Smooth muscle cell (in vitro differentiated cells): ENCODE measurements around the gene TRPM6. TPM values are rescaled to one million over a fixed set of nuclear protein-coding genes. Genes with fewer than 3 reads are reported as not detected.

ENCODE experiments used
- DNase-seq: peaks from one replicate; lab custom pipeline; 2025; ENCODE audit not compliant: unreplicated experiment; lab: John Stamatoyannopoulos, UW
- H2AFZ ChIP-seq: fragments of 200-600 bp; sonication (generic); 2 replicates; pipeline ENCODE4 v1.6.0; 2016; ENCODE audit warnings: antibody characterized with exemption, low read depth, mild to moderate bottlenecking
- H3F3A ChIP-seq: fragments of 200-600 bp; sonication (generic); 2 replicates; pipeline ENCODE4 v1.6.0; 2017; ENCODE audit warnings: antibody characterized with exemption, low read depth
- H3K27ac ChIP-seq: fragments of 200-600 bp; sonication (generic); 2 replicates; pipeline ENCODE4 v1.5.1; 2016; ENCODE audit warnings: low read depth, mild to moderate bottlenecking
- H3K27me3 ChIP-seq: fragments of 200-600 bp; sonication (generic); 2 replicates; pipeline ENCODE4 v1.6.1; 2016; ENCODE audit warnings: low read depth, mild to moderate bottlenecking
- H3K36me3 ChIP-seq: fragments of 200-600 bp; sonication (generic); 2 replicates; pipeline ENCODE4 v1.5.1; 2016; ENCODE audit warnings: low read depth
- H3K4me1 ChIP-seq: fragments of 200-600 bp; sonication (generic); 2 replicates; pipeline ENCODE4 v1.5.1; 2016; ENCODE audit warnings: low read depth
- H3K4me2 ChIP-seq: fragments of 200-600 bp; sonication (generic); 2 replicates; pipeline ENCODE4 v1.6.0; 2016; ENCODE audit warnings: mild to moderate bottlenecking
- H3K4me3 ChIP-seq: fragments of 200-600 bp; sonication (generic); 2 replicates; pipeline ENCODE4 v1.5.1; 2016; ENCODE audit warnings: mild to moderate bottlenecking
- H3K79me2 ChIP-seq: fragments of 200-600 bp; sonication (generic); 2 replicates; pipeline ENCODE4 v1.6.0; 2016; ENCODE audit warnings: low read depth, mild to moderate bottlenecking
- H3K9ac ChIP-seq: fragments of 200-600 bp; sonication (generic); 2 replicates; pipeline ENCODE4 v1.6.0; 2016; ENCODE audit warnings: low read depth
- H3K9me3 ChIP-seq: fragments of 200-600 bp; sonication (generic); replicated peaks from 2 replicates; pipeline ENCODE4 v1.5.1; 2016; ENCODE audit warnings: low read depth
- H4K20me1 ChIP-seq: fragments of 200-600 bp; sonication (generic); 2 replicates; pipeline ENCODE4 v1.6.0; 2016; ENCODE audit warnings: low read depth
- CTCF ChIP-seq: fragments of 200-600 bp; sonication (generic); IDR thresholded peaks from 2 replicates; pipeline ENCODE4 v1.5.1; 2017; ENCODE audit warnings: borderline replicate concordance, mild to moderate bottlenecking, antibody characterized with exemption; ENCODE audit not compliant: insufficient read depth, poor library complexity, severe bottlenecking
- WGBS: methylation state at CpG from one replicate; pipeline ENCODE4 v1.1.7; 2016; ENCODE audit warnings: low lambda C conversion rate; 5-methylcytosine and 5-hydroxymethylcytosine counted together
- polyA plus RNA-seq: library from polyadenylated mRNA; unstranded; fragments of >200 nt; fragmentation: Nextera tagmentation; extraction: Ambion mirVana; gene quantifications from 2 replicates; pipeline ENCODE4 v1.2.1, GENCODE V29; 2016
- total RNA-seq: library from RNA; depleted of rRNA; stranded (reverse); fragments of >200 nt; gene quantifications from 2 replicates; pipeline ENCODE4 v1.2.3, GENCODE V29; 2014

The TRPM6 gene
- total and polyA plus RNA-seq, 2 experiments from 2014 or later: 0.04 TPM; not detected in 1

- Histone ChIP-seq H3K27me3 (no peaks in the 10 kb centered on the region), H3K79me2 (no peaks in the 10 kb centered on the region), H3K4me1 (no peaks in the 10 kb centered on the region), H4K20me1 (no peaks in the 10 kb centered on the region), H3K27ac (no peak overlapping the region), H3K4me3 (no peak overlapping the region), H3K4me2 (no peak overlapping the region), H3F3A (no peaks in the 10 kb centered on the region), H3K36me3 (no peaks in the 10 kb centered on the region), H3K9me3 (no peaks in the 10 kb centered on the region), H2AFZ (no peak overlapping the region), H3K9ac (no peak overlapping the region)
- no peak for TF ChIP-seq CTCF
- DNase-seq: no peak
- WGBS: 84% methylated on average over 3 of the region's 3 CpGs
Measured at GRCh38 chr9:74920944-74921626, 33.4 kb upstream of the TRPM6 start.

GRCh38 chr9:74910036-74910435 is 22.3 kb upstream of the TRPM6 start:
- H2AFZ ChIP-seq: no peak overlapping the region
- no peak for TF ChIP-seq CTCF

GRCh38 chr9:74908665-74909064 is 20.9 kb upstream of the TRPM6 start:
- no peak overlapping the region for H3K4me2 ChIP-seq
- no peak overlapping the region for H3K4me3 ChIP-seq
- H2AFZ ChIP-seq: no peak overlapping the region
- H3K9me3 ChIP-seq: no peaks in the 10 kb centered on the region
- H3F3A ChIP-seq: no peaks in the 10 kb centered on the region
- no peak overlapping the region for H3K27ac ChIP-seq
- H3K9ac ChIP-seq: no peak overlapping the region
- no peaks in the 10 kb centered on the region for H3K36me3 ChIP-seq
- 93% methylated on average over 4 of the region's 4 CpGs for WGBS
- no peaks in the 10 kb centered on the region for H3K27me3 ChIP-seq
- DNase-seq: no peak
- no peaks in the 10 kb centered on the region for H3K4me1 ChIP-seq
- no peaks in the 10 kb centered on the region for H4K20me1 ChIP-seq
- no peaks in the 10 kb centered on the region for H3K79me2 ChIP-seq
- TF ChIP-seq CTCF: no peak

More at GRCh38 chr9:74910036-74910435, 22.3 kb upstream of the TRPM6 start:
- Histone ChIP-seq H3K36me3 (no peaks in the 10 kb centered on the region), H3K27ac (no peak overlapping the region), H3K4me2 (no peak overlapping the region), H4K20me1 (no peaks in the 10 kb centered on the region), H3K4me3 (no peak overlapping the region), H3K9me3 (no peaks in the 10 kb centered on the region), H3K4me1 (no peaks in the 10 kb centered on the region), H3F3A (no peaks in the 10 kb centered on the region), H3K27me3 (no peaks in the 10 kb centered on the region), H3K79me2 (no peaks in the 10 kb centered on the region), H3K9ac (no peak overlapping the region)
- WGBS: 94% methylated on average over 2 of the region's 2 CpGs
- no peak for DNase-seq

GRCh38 chr9:74907085-74907484 is 19.4 kb upstream of the TRPM6 start:
- no peak overlapping the region for H3K4me2 ChIP-seq
- H3K4me1 ChIP-seq: no peaks in the 10 kb centered on the region
- DNase-seq: no peak
- no peak overlapping the region for H2AFZ ChIP-seq
- no peak for TF ChIP-seq CTCF
- H3K27me3 ChIP-seq: no peaks in the 10 kb centered on the region
- H4K20me1 ChIP-seq: no peaks in the 10 kb centered on the region
- H3K79me2 ChIP-seq: no peaks in the 10 kb centered on the region
- H3F3A ChIP-seq: no peaks in the 10 kb centered on the region
- H3K36me3 ChIP-seq: no peaks in the 10 kb centered on the region
- H3K9ac ChIP-seq: no peak overlapping the region
- 91% methylated on average over 3 of the region's 3 CpGs for WGBS
- H3K27ac ChIP-seq: no peak overlapping the region
- no peak overlapping the region for H3K4me3 ChIP-seq
- H3K9me3 ChIP-seq: no peaks in the 10 kb centered on the region
